Stimulated activated CD8-positive, alpha-beta memory T cell treated with anti-CD3 and anti-CD28 coated beads, Interleukin-15, amount 100 ng/mL, for 48 hours (primary cell): Measurements from ENCODE around the gene TRIM24.

Source experiments
- DNase-seq, 2 donors: peaks; one replicate each; pipeline ENCODE4 v3.0.0-alpha.2; 2020; ENCODE audit warnings: low read depth in 2 of 2

The TRIM24 gene

DNA sequence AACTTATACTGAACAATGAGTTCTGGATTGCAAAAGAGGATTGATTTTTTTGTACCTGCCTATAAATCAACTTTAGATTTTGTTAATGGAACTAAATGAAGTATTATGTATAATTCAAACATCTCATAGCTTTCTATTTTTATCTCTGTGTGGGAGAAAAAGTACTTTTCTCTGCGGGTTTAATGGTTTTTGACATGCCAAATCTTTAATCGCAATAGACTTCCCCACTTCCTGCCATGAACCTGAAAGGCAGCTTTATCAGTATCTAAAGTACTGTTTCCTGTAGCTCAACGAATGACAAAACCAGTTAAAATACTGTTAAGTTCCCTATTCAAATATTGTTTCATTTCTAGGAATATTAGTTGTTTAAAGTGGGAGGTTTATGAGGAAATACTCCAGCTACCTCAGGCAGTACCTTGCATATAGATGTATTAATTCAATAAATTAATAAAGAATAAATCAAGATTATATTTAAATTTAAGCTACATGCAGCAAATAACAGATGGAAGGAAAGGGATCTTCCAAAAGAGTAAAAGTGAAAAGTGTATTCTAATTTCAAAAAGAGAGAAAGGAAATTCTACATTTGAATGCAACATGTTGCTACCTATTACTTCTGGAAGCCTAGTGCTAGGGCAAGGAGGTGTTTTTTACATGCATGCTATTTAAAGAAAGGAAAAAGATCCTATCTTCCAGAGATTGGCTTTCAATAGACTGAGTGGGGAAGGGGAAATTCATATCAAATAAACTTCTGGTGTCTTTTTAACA lies 165.2 kb downstream of the TRIM24 start:
- DNase-seq = no peak

DNA sequence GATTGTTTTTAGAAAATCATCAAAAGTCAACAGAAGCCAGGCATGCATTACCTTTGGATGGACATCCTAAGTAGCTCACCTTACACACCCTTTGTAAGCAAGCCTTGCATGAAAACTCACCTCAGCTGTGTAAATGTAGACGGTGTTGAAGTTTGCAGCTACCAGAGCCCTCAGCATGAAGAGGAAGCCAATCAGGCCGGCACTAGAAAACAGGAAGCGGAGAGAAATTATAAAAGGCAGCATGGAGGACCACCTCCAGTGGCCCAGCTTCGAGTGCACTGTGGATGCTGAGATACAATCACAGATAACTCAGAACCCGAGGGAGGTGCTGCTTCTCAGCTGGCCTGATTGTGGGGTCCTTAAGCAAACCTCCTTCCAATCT lies 165.8 kb downstream of the TRIM24 start:
- no peak for DNase-seq

DNA sequence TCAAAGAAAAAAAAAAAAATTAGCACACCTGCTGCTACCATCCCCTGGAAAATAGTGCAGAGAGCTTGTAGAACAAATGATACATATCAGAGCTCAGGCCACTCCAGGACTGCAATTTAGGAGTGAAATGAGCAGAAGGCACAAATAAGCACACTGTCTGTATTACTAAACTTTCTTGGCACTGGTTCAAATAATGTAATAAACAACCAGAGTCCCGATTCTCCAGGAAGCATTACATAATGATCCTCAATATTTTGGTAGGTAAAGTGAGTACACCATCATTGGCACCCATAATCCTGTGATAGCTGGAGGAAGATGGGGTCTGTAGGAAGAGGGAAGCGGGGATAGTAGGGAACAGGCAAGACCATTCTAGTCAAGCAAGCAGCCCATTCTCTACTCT lies 166.8 kb downstream of the TRIM24 start:
- no peak for DNase-seq

DNA sequence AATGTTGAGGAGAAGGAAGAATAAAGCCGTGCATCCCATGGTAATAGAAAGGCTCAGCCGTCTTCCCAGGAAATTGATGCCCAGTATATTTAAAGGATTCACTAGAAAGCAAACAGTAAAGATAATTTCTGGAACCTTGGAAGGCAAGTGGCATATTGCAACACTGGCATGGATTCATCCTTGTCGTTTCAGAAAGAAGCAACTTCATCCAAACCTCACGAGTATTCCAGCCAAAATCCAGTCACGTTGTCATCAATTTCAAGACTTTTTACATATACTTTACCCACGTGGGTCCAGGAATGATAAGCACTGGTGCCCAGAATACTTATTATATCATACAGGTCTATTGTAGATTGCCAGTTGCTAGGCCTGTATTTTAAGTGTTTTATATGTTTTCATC lies 167.3 kb downstream of the TRIM24 start:
- DNase-seq = no peak

DNA sequence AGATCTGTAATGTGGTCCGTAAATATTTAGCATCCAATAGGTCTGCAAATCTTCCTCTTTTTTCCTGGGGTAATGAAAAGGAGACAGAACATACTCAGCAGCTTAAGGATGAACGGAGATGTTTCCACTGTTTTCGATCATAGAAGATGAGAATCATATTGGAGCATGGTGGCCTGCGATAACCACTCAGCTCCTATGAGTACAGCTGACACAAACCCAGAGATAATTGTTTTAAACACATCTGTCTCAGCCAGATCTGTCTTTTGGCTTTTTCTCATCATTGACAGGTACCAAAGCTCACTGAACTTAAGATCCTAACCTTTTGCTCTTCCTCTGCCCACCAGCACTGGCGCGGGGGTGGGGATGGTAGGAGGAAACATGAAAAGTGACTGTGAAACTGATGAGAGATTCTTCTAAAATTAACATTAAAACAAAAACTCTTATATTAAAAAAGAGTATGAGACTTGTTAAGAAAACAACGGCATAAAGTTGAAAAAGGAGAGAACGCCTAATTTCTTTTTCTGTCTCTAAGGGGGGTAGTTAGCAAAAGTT lies 170.1 kb downstream of the TRIM24 start:
- DNase-seq = no peak

DNA sequence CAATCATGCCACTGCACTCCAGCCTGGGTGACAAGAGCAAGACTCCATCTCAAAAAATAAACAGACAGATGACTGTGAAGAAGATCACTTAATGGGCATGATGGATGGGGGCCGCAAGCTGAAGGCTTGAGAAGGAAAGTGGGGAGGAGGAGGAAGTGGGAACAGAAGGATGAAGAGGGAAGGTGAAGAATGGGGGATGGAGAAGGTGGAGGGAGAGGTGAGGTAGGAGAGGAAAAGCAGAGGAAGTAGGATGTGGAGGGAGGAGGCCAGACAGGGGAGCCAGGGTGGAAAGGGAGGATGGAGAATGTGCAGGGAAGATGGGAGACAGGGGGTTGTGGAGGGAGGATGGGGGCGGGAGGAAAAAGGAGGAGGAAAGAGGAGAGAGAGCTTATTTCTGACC lies 172.3 kb downstream of the TRIM24 start:
- DNase-seq = no peak

DNA sequence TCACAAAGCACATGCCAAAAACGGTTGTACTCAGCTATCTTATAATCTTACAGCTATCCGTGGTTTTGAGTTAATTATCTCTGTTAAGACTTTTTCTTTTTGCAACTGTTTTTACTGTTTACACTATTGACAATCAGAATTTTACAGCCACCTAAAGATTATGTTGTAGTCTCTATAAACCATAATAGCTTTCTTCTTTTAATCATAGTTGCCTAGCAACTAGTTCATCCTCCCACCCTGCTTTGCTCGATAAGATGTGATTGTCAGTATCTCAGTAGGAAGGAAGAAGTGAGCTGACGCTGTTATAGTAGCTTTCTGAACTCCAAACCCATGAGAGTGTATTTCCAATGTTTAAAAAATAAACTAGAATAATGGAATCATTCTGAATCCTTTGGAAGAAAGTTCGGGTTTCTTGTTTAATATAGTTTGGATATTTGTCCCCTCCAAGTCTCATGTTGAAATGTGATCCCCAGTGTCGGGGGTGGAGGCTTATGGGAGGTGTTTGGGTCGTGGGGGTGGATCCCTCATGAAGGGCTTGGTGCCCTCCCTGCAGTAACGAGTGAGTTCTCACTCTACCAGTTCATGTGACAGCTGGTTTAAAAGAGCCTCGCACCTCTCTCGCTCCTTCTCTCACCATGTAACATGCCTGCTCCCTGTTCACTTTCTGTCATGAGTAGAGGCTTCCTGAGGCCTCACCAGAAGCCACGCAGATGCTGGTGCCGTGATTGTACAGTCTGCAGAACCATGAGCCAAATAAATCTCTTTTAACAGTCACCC lies 173.0 kb downstream of the TRIM24 start:
- no peak for DNase-seq
